Progenitor cell of endocrine pancreas (in vitro differentiated cells): ENCODE data around the gene CRYBG2. TPM values are rescaled to one million over a fixed set of nuclear protein-coding genes. Genes with fewer than 3 reads are reported as not detected.

Source experiments
- DNase-seq: peaks from one replicate; pipeline ENCODE4 v3.0.0; 2021; ENCODE audit warnings: low spot score; ENCODE audit not compliant: unreplicated experiment
- H3K27ac Mint-ChIP-seq: 2 replicates; pipeline ENCODE4 v1.8.0; 2021; ENCODE audit warnings: mild to moderate bottlenecking, moderate library complexity, mixed read lengths
- H3K27me3 Mint-ChIP-seq: 2 replicates; pipeline ENCODE4 v1.8.0; 2021; ENCODE audit warnings: mixed read lengths
- H3K36me3 Mint-ChIP-seq: 2 replicates; pipeline ENCODE4 v1.8.0; 2022; ENCODE audit warnings: mixed read lengths; ENCODE audit not compliant: insufficient read depth
- H3K4me1 Mint-ChIP-seq: 2 replicates; pipeline ENCODE4 v1.8.0; 2021; ENCODE audit warnings: low read depth, mixed read lengths
- H3K4me3 Mint-ChIP-seq: 2 replicates; pipeline ENCODE4 v1.8.0; 2021; ENCODE audit warnings: low read depth, mild to moderate bottlenecking, moderate library complexity, mixed read lengths
- H3K9me3 Mint-ChIP-seq: 2 replicates; pipeline ENCODE4 v1.8.0; 2021; ENCODE audit warnings: low read depth, mixed read lengths
- total RNA-seq: library from RNA; stranded (reverse); gene quantifications from 2 replicates; pipeline ENCODE4 v1.2.1, GENCODE V29; 2021
- TF ChIP-seq, protein P1 (sequence below): fragments of 200-600 bp; sonication (generic); IDR thresholded peaks from one replicate; pipeline ENCODE4 v1.5.0; 2021; ENCODE audit warnings: antibody characterized with exemption, mild to moderate bottlenecking; ENCODE audit not compliant: unreplicated experiment

CRYBG2 gene
- total RNA-seq, 1 donor from 2014 or later, result 13.8 TPM

DNA sequence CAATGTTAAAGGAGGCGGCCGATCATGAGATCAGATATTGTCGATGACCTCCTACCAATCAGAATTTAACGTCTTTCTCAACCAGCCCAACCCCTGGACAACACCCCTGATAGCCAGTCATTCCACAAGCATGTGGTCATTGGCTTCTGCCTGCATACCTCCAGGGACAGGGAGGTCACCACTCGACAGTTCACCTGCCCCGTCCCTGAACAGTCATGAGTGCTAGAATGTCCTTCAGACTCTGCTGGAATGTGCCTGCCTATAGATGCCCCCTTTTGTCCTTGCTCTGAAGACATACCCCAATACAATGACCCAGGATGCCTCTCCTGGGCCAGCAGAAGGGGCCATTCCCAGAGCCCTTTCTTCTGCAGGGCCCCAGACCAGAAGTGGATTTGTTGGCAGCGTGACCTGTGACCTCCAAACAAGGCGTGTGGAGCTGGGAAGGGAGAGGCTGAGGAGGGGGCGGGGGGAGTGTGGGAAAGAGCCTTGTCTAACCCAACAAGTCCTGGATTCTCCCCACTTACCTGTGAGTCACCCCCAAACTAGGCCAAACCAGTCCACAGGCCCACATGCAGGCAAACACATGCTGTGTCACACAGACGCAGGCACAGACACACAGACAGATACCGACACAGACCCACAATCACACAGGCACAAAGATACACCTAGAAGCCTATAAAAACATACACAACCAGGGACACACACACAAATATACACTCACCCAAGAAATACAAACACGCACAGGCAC, 2.2 kb downstream of the CRYBG2 start:
- Mint-ChIP-seq H3K27me3 (peaks cover 2% of the 10 kb centered on the region), H3K4me1 (peaks cover 39% of the 10 kb centered on the region), H3K36me3 (no peaks in the 10 kb centered on the region), H3K27ac (peak overlapping the region; percentile 75), H3K4me3 (peak overlapping the region; percentile 0), H3K9me3 (no peaks in the 10 kb centered on the region)
- TF ChIP-seq, protein P1, sequence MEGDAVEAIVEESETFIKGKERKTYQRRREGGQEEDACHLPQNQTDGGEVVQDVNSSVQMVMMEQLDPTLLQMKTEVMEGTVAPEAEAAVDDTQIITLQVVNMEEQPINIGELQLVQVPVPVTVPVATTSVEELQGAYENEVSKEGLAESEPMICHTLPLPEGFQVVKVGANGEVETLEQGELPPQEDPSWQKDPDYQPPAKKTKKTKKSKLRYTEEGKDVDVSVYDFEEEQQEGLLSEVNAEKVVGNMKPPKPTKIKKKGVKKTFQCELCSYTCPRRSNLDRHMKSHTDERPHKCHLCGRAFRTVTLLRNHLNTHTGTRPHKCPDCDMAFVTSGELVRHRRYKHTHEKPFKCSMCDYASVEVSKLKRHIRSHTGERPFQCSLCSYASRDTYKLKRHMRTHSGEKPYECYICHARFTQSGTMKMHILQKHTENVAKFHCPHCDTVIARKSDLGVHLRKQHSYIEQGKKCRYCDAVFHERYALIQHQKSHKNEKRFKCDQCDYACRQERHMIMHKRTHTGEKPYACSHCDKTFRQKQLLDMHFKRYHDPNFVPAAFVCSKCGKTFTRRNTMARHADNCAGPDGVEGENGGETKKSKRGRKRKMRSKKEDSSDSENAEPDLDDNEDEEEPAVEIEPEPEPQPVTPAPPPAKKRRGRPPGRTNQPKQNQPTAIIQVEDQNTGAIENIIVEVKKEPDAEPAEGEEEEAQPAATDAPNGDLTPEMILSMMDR, result no peak
- DNase-seq, result no peak

DNA sequence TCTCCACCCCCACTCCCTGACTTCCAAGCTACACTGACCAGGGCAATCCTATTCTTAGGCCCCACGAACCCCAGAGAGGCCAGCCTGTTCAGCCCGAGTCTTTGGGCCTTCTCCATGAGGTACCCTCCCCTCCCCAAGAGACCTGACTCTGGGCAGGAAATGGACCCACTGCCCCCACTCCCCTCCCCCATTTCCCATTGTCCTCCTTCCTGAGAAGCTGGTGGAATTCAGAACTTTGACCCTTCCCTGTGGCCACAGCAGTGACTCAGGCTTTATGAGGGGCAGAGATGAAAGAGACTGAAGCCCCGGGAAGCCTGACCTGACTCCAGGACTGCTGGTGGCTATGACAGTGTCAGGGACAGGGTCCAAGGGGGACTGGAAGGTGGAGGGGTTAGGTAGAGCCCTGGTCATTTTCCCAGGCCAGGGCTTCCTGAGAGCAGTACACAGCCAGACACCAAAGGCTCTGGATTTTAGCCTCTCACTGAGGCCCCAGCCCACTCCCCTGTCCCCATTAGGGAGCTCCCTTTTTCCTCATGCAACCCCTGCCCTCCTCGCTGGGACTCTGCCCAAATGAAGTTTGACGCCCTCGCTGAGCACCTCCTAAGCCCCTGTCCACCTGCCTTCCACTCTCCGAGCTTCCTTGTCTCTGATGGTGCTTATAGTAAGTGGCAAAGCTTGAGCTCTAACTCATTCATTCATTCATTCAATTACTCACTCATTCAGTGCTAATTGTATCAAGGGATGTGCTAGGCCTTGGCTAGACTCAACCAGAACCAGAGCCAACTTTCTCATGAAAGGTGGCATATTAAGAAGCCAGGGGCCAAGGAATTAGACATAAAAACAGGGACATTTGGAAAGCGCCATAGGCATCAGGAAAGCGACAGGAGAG, 3.0 kb downstream of the CRYBG2 start:
- no peaks in the 10 kb centered on the region for H3K36me3 Mint-ChIP-seq
- TF ChIP-seq, protein P1, result no peak
- peak overlapping the region; percentile 75 for H3K27ac Mint-ChIP-seq
- peaks cover 39% of the 10 kb centered on the region for H3K4me1 Mint-ChIP-seq
- H3K27me3 Mint-ChIP-seq, result peaks cover 2% of the 10 kb centered on the region
- H3K4me3 Mint-ChIP-seq, result peak overlapping the region; percentile 11
- no peak for DNase-seq
- H3K9me3 Mint-ChIP-seq, result no peaks in the 10 kb centered on the region

DNA sequence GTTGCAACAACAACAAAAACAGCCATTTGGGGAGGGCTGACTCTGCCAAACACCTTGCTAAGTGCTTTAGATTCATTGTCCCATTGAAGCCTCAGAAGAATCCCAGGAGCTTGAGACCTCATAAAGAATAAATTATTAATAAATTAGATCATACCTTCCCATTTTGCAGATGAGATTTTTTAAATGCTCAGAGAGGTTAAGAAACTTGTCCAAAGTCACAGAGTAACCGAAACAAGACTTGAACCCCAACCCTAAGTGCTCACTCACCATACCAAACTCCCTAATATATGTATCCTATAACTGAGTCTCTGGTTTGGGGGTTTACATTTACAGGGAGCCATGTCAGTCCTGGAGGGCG, 3.6 kb downstream of the CRYBG2 start:
- H3K9me3 Mint-ChIP-seq, result no peaks in the 10 kb centered on the region
- H3K36me3 Mint-ChIP-seq, result no peaks in the 10 kb centered on the region
- peaks cover 37% of the 10 kb centered on the region for H3K4me1 Mint-ChIP-seq
- peak overlapping the region; percentile 75 for H3K27ac Mint-ChIP-seq
- H3K27me3 Mint-ChIP-seq, result no peaks in the 10 kb centered on the region
- TF ChIP-seq, protein P1, result no peak
- H3K4me3 Mint-ChIP-seq, result no peak overlapping the region
- no peak for DNase-seq

DNA sequence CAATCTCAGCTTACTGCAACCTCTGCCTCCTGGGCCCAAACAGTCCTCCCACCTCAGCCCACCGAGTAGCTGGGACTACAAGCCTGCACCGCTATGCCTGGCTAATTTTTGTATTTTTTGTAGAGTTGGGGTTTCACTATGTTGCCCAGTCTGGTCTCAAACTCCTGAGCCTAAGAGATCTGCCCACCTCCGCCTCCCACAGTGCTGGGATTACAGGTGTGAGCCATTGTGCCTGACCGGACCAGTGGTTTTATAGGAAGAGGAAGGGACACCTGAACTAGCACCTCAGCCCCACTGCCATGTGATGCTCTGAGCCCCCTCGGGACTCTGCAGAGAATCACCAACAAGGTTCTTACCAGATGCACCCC, 4.1 kb downstream of the CRYBG2 start:
- H3K4me3 Mint-ChIP-seq, result no peak overlapping the region
- TF ChIP-seq, protein P1, result no peak
- no peaks in the 10 kb centered on the region for H3K36me3 Mint-ChIP-seq
- no peaks in the 10 kb centered on the region for H3K27me3 Mint-ChIP-seq
- no peaks in the 10 kb centered on the region for H3K9me3 Mint-ChIP-seq
- DNase-seq, result no peak
- H3K27ac Mint-ChIP-seq, result no peak overlapping the region
- peaks cover 37% of the 10 kb centered on the region for H3K4me1 Mint-ChIP-seq

DNA sequence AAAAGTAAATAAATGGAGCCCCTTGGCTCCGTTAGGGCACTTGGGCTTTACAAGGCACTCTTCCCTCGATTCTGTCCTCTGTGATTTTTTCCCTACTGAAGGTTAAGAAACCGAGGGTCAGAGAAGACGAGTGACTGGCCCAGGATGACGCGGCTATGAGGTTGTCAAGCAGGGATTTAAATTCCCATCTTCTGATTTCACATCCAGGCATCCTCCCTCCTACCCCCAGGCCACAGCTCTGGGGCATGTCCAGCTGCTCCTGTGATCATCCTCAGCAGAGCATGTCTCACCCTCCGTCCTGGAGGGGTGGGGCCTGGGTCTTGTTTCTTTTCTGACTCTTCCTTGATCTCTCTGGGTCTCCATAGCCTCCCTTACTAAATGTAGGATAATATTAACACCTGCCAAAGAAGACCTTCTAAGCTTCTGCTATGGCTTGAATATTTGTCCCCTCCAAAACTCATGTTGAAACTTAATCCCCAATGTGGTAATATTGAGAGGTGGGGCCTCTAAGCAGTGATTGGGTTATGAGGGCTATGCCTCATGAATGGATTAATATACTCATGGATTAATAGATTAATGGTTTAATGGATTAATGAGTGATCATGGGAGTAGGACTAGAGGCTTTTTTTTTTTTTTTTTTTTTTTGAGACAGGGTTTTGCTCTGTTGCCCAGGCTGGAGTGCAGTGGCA, 4.6 kb downstream of the CRYBG2 start:
- no peaks in the 10 kb centered on the region for H3K9me3 Mint-ChIP-seq

More for the DNA sequence above, 4.6 kb downstream of the CRYBG2 start:
- no peak overlapping the region for H3K27ac Mint-ChIP-seq
- no peak for DNase-seq
- H3K4me1 Mint-ChIP-seq, result peaks cover 35% of the 10 kb centered on the region
- H3K27me3 Mint-ChIP-seq, result no peaks in the 10 kb centered on the region
- TF ChIP-seq, protein P1, result no peak
- no peaks in the 10 kb centered on the region for H3K36me3 Mint-ChIP-seq
- no peak overlapping the region for H3K4me3 Mint-ChIP-seq
